GM18519 (cell line): ENCODE data around the gene MCAT.
"Not testable (repeated sequence)": the region's sequence is repeated elsewhere in the genome, so short reads cannot be mapped to it uniquely, and the experiment has no call there.

Experiments
- ATAC-seq: cut with Tn5 transposase; IDR thresholded peaks from one replicate; pipeline ENCODE4 v1.9.1; 2021; ENCODE audit warnings: mild to moderate bottlenecking, moderate library complexity; ENCODE audit not compliant: unreplicated experiment, low FRiP score

MCAT gene

GRCh38 chr22:43156413-43156812 is 13.2 kb upstream of the MCAT start:
- ATAC-seq = no peak

- ATAC-seq = no peak
These were observed 12.6 kb upstream of the MCAT start for GRCh38 chr22:43155789-43156188.

GRCh38 chr22:43154887-43155536 is 11.8 kb upstream of the MCAT start:
- ATAC-seq = no peak

GRCh38 chr22:43153899-43154298 is 10.7 kb upstream of the MCAT start:
- no peak for ATAC-seq

GRCh38 chr22:43152357-43153071 is 9.3 kb upstream of the MCAT start:
- ATAC-seq = no peak

- no peak for ATAC-seq
These were observed 8.8 kb upstream of the MCAT start for GRCh38 chr22:43152003-43152356.

GRCh38 chr22:43151251-43152002 is 8.2 kb upstream of the MCAT start, which contains the start of gene TSPO:
TSPO (plus strand) TSS chr22:43151559; CDS start chr22:43159239, 7,680 bp downstream.
- no peak for ATAC-seq

GRCh38 chr22:43150731-43151206 is 7.6 kb upstream of the MCAT start:
- ATAC-seq = no peak

- no peak for ATAC-seq
These were observed 5.4 kb upstream of the MCAT start for GRCh38 chr22:43148581-43148980.

- no peak for ATAC-seq
These were observed 4.6 kb upstream of the MCAT start for GRCh38 chr22:43147821-43148220.

GRCh38 chr22:43146332-43146731 is 3.1 kb upstream of the MCAT start:
- not testable (repeated sequence) for ATAC-seq

GRCh38 chr22:43145371-43145770 is 2.2 kb upstream of the MCAT start:
- ATAC-seq = not testable (repeated sequence)

GRCh38 chr22:43144949-43145348 is 1.8 kb upstream of the MCAT start:
- ATAC-seq = no peak

GRCh38 chr22:43136801-43137200 is 6.4 kb downstream of the MCAT start:
- ATAC-seq = no peak

- no peak for ATAC-seq
These were observed 6.9 kb downstream of the MCAT start for GRCh38 chr22:43136255-43136654.

GRCh38 chr22:43135565-43135964 is 7.6 kb downstream of the MCAT start:
- ATAC-seq = no peak

- ATAC-seq = no peak
These were observed 8.6 kb downstream of the MCAT start for GRCh38 chr22:43134553-43134952.

- ATAC-seq = no peak
These were observed 9.8 kb downstream of the MCAT start for GRCh38 chr22:43133401-43133800.

- no peak for ATAC-seq
These were observed 11.3 kb downstream of the MCAT start for GRCh38 chr22:43131773-43132501.
